GM12891 (cell line): ENCODE results near the gene ALB.

Experiments used
- PAX5 ChIP-seq: IDR thresholded peaks from 2 replicates; pipeline ENCODE4 v1.6.1; 2011; ENCODE audit warnings: low read length, moderate library complexity, mild to moderate bottlenecking; ENCODE audit not compliant: insufficient read depth, severe bottlenecking
- POLR2A ChIP-seq: IDR thresholded peaks from 2 replicates; pipeline ENCODE4 v1.6.1; 2011; ENCODE audit warnings: low read depth, low read length, control low read depth
- POLR2AphosphoS5 ChIP-seq: IDR thresholded peaks from 2 replicates; pipeline ENCODE4 v1.6.1; 2011; ENCODE audit warnings: low read depth, low read length, control low read depth
- POU2F2 ChIP-seq: IDR thresholded peaks from 2 replicates; pipeline ENCODE4 v1.6.1; 2011; ENCODE audit warnings: low read depth, mild to moderate bottlenecking, control low read depth, low read length, moderate library complexity
- SPI1 ChIP-seq: IDR thresholded peaks from 2 replicates; pipeline ENCODE4 v1.6.1; 2011; ENCODE audit warnings: low read depth, low read length, control low read depth
- TAF1 ChIP-seq: IDR thresholded peaks from 2 replicates; pipeline ENCODE4 v1.6.1; 2011; ENCODE audit warnings: low read depth, low read length, control low read depth

GRCh38 chr4:73468170-73468569 lies 64.1 kb downstream of the ALB start:
- TF ChIP-seq POLR2A (no peak), SPI1 (no peak), POLR2AphosphoS5 (no peak), PAX5 (no peak), TAF1 (no peak), POU2F2 (no peak)
